Cardiac septum (tissue), 1 donor: Measurements from ENCODE around the gene FKBP1B. TPM values are rescaled to one million over a fixed set of nuclear protein-coding genes. Genes with fewer than 3 reads are reported as not detected.
"Not testable (repeated sequence)": the region's sequence is repeated elsewhere in the genome, so short reads cannot be mapped to it uniquely, and the experiment has no call there.

Source experiments
- DNase-seq: peaks from one replicate; pipeline ENCODE4 v3.0.0-alpha.2; 2020; ENCODE audit warnings: low spot score
- intact Hi-C: fragments of 100-400 bp; cut with DNase I; formaldehyde crosslinking; loops from one replicate; pipeline ENCODE4 v1.14.0; 2022
- total RNA-seq: library from RNA; stranded (reverse); fragmentation: NEBNext Ultra II Directional; extraction: Animal tissue kit (Norgen Biotek cat#: 25700); gene quantifications from one replicate; pipeline ENCODE4 v1.2.1, GENCODE V29; 2021
- donor health status: DM: no; HTN: no; CAD: no.

The FKBP1B gene
- total RNA-seq, 1 donor from 2014 or later = 2.0 TPM

DNA sequence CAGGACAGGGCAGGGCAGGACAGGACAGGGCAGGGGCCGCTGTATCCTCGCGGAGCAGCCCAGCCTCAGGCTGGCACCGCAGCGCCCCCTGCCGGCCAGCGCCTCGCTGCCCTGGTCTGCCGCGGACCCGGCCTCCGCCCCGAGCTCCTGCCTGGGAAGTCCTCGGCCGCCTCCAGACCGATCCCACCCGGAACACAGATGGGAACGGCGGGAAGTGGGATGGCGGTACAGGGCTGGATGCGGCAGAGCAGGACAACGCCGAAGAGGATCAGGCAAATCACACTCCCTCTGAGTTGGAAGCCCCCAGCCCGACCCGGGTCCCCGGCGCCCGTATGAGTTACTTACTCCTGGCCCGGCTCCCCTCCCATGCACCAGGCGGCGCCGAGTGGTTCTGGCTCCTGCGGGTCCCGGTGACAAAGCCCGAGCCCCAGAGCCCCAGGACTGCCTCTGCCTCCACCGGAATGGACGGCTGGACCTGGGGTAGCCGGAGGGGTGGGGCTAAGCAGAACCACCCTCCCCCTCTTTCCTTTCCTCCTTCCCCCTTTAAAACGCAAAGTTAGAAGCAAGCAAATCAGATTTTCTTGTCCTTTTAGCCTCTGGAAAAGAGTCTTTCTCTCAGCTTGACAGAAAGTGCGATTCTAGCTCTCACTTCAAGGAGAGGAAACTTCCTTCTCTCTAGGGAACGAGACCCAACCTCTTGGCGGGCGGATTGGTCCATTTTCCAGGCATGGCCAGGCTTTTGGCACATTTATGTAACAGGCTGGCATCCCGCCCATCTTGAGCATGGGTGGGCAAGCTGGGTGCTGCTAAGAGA lies 35.1 kb downstream of the FKBP1B start, which contains the start of gene TP53I3:
Gene TP53I3 (minus strand): TSS at position 449 of the 814 bp plus-strand sequence. CDS start 508 bp downstream, outside the sequence.
- intact Hi-C loops = loop anchor here (1.0 to 10.0 kb wide), 4 partner anchors 38 to 280 kb away; partner anchors contain the start of genes ATAD2B, FAM228B, ITSN2 and PFN4
- peak; percentile 94 for DNase-seq

- no peak for DNase-seq
- intact Hi-C loops = loop anchor here (2.0 to 10.0 kb wide), 3 partner anchors 38 to 280 kb away; partner anchors contain the start of genes ATAD2B, FAM228B, ITSN2 and PFN4
These were observed 35.6 kb downstream of the FKBP1B start for GRCh38 chr2:24085200-24085489.

DNA sequence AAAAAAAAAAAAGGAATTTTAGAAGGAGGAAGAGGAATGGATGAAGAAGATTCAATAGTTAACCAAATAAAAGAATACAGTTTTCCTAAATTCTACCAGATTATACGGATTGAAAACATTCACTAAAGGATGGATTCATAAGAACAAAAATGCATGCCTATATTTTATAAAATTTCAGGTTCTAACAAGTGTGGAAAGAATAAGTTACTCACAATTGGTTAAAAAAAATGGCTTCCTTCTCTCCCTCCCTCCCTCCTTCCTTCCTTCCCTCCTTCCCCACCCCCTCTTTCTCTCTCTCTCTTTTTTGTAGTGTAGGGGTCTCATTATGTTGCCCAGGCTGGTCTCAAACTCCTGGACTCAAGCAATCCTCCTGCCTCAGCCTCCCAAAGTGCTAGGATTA lies 36.7 kb downstream of the FKBP1B start:
- DNase-seq = no peak
- intact Hi-C loops = loop anchor here (10.0 kb wide), 1 partner anchor 279 kb away; the partner anchor contains the start of gene ITSN2

DNA sequence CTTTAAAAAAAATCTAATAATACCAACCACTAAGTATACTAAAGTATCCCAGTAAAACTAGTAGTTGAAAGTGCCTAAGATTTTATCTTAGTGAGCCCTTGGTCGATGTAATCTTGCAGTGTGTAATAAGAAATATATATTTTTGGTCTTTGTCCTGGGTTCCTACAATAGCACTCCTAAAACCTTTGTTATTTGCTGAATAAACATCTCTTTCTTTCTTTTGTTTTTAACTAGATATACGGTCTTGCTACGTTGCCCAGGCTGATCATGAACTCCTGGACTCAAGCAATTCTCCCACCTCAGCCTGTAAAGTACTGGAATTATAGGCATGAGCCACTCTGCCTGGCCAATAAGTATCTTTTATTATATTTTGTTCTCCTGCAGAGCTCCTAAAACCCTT lies 37.5 kb downstream of the FKBP1B start:
- DNase-seq = no peak
- intact Hi-C loops = loop anchor here (10.0 kb wide), 1 partner anchor 278 kb away; the partner anchor contains the start of gene ITSN2

DNA sequence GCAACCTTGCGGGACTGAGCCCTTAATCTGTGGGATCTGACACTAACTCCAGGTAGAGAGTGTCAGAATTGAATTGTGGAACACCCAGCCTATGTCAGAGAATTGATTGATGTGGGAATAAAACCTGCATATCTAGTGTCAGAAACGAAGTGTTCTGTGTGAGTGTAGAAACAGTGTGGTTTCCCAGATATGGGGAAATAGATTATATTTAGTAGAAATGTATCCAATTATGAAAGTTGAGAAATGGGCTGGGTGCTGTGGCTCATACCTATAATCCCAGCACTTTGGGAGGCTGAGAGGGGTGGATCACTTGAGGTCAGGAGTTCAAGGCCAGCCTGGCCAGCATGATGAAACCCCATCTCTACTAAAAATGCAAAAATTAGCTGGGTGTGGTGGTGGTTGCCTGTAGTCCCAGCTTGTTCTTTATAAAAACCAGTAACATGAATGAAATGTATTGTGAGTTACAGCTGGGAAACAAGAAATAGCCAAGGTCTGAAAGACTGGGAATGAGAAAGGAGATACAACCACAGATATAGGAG lies 39.3 kb downstream of the FKBP1B start:
- intact Hi-C loops = loop anchor here (10.0 kb wide), 1 partner anchor 276 kb away; the partner anchor contains the start of gene ITSN2
- no peak for DNase-seq

GRCh38 chr2:24093270-24093669 lies 43.7 kb downstream of the FKBP1B start:
- DNase-seq, intact Hi-C loops: not testable (repeated sequence)

DNA sequence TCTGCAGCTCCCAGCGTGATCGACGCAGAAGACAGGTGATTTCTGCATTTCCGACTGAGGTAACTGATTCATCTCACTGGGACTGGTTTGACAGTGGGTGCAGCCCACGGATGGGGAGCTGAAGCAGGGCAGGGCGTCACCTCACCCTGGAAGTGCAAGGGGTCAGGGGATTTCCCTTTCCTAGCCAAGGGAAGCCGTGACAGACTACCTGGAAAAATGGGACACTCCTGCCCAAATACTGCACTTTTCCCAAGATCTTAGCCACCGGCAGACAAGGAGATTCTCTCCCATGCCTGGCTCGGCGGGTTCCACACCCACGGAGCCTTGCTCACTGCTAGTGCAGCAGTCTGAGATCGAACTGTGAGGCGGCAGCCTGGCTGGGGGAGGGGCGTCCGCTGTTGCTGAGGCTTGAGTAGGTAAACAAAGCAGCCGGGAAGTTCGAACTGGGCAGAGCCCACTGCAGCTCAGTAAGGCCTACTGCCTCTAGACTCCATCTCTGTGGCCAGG lies 45.7 kb downstream of the FKBP1B start:
- DNase-seq, intact Hi-C loops: not testable (repeated sequence)

DNA sequence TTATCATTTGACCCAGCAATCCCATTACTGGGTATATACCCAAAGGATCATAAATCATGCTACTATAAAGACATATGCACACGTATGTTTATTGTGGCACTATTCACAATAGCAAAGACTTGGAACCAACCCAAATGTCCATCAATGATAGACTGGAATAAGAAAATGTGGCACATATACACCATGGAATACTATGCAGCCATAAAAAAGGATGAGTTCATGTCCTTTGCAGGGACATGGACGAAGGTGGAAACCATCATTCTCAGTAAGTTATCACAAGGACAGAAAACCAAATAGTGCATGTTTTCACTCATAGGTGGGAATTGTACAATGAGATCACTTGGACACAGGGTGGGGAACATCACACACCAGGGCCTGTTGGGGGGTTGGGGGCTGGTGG lies 51.2 kb downstream of the FKBP1B start:
- DNase-seq, intact Hi-C loops: not testable (repeated sequence)

GRCh38 chr2:24101992-24102391 lies 52.5 kb downstream of the FKBP1B start:
- intact Hi-C loops = no loop called here
- no peak for DNase-seq

DNA sequence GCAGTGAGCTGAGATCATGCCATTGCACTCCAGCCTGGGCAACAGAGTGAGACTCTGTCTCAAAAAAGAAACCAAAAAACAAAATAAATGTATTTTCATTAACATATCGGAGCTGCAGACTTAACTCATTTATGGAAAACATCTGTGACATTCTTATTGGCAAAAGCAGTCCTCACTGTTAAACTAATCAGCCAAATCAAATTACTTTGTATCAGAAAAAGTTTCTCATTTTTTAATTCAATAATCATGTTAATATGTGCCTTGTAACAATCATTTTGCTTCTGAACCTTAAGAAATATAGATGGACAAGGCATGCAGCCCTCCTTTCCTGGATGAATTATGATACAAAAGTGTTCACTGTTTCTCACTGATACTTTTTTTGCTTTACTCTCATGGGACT lies 53.1 kb downstream of the FKBP1B start:
- intact Hi-C loops = no loop called here
- no peak for DNase-seq

DNA sequence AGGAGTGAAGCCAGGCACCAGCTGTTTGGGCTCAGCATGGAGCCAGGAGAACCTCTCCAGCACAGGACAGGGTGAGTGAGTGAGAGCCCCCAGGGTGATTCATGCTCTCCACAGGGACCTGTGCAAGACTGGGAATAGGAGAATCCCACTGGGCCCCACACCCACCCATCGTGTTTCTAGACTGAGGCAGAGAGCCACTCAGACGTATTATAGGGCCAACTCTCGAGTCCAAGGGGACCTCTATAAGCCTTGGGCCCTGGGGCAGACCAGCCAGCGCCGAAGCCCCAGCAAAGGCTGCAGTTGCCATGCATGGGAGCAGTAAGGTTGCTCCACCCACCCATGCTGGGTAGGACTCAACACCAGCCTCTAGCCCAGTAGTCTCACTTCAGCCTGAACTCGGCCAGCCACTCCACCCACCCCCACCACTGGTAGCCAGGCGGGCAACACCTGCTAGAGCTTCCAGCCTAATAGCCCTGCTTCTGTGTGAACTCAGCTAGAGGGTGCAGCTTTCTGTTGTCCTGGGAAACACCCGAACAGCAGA lies 54.6 kb downstream of the FKBP1B start:
- DNase-seq = no peak
- intact Hi-C loops = no loop called here

DNA sequence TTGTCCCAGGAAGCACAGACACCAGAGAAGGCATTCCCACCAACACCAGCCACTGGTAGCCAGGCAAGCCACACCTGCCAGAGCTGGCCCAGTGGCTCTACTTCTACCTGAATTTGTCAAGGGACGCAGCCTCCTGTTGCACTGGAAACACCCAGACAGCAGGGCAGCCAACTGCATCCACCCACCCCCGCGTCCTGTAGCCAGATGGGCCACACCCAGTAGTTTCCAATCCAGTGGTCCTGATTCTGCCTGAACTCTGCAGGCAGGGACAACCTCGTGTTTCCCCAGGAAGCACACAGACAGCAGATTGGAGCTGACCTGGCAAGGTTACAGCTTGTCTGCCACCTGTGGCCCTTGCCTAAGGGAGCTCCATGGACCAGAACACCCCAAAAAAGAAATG lies 55.4 kb downstream of the FKBP1B start:
- no peak for DNase-seq
- intact Hi-C loops = no loop called here

- DNase-seq = no peak
- intact Hi-C loops = no loop called here
These were observed 56.3 kb downstream of the FKBP1B start for GRCh38 chr2:24105816-24106215.

- no peak for DNase-seq
- intact Hi-C loops = no loop called here
These were observed 57.2 kb downstream of the FKBP1B start for GRCh38 chr2:24106786-24107185.

GRCh38 chr2:24107336-24107735 lies 57.8 kb downstream of the FKBP1B start:
- intact Hi-C loops = no loop called here
- no peak for DNase-seq

DNA sequence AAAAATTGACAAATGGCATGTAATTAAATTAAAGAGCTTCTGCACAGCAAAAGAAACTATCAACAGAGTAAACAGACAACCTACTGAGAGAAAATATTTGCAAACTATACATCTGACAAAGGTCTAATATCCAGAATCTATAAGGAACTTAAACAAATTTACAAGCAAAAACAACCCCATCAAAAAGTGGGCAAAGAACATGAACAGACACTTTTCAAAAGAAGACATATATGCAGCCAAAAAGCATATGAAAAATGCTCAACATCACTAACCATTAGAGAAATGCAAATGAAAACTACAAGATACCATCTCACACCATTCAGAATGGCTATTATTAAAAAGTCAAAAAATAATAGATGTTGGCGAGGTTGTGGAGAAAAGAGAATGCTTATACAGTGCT lies 59.9 kb downstream of the FKBP1B start:
- intact Hi-C loops, DNase-seq: not testable (repeated sequence)

DNA sequence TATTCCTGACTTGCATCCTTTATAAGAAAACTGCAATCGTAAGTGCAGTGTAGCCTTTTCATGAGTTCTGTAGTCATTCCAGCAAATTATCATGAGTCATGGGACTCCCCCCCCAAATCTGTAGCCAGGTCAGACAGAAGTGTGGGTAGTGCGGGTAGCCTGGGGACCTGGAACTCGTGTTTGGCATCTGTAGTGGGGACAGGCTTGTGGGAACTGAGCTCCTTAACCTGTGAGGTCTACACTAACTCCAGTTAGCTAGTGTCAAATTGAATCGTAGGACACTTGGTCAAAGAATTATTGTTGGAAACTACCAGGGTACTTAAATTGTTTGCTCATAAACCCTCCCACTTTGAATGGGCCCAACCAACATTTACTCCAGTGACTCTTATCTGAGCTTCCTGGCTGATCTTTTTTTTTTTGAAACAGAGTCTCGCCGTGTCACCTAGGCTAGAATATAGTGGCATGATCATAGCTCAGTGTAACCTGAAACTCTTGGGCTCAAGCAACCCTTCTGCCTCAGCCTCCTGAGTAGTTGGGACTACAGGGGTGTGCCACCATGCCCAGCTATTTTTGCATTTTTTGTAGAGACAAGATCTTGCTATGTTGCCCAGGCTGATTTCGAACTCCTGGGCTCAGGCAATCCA lies 61.2 kb downstream of the FKBP1B start:
- DNase-seq = no peak
- intact Hi-C loops = no loop called here

GRCh38 chr2:24111407-24111901 lies 61.9 kb downstream of the FKBP1B start:
- DNase-seq = no peak
- intact Hi-C loops = no loop called here
